ENCODE measurements around the gene SLC39A7.

DNA sequence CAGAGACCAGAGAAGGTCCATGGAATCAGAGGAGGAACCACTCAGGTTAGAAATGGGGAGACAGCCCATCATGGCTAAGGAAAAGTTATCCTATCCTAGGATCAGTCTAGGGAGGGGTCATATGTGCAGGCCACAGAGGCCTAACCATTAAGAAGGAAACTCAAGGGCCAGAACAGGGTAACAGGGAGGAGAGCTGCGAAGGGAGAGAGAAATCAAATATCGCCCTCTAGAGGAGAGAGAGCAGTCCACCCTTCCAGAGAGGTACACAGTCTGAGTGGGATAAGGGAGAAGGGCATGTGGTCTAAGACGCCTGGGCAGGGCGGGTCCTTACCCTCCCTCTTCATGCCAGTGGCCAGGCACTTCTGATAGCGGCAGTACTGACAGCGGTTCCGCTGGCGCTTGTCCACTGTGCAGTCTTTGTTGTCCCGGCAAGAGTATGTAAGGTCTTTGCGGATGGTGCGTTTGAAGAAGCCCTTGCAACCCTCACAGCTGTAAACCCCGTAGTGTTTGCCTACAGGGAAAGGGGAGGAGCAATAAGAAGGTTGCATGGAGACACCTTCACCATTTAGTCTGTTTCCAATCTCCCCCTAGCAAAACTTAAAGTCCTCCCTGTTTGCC, 3.1 kb upstream of the SLC39A7 start:
- no peak for TF ChIP-seq POLR2A (IDR thresholded peaks at IDR 0.05)
- TF ChIP-seq, protein P1, sequence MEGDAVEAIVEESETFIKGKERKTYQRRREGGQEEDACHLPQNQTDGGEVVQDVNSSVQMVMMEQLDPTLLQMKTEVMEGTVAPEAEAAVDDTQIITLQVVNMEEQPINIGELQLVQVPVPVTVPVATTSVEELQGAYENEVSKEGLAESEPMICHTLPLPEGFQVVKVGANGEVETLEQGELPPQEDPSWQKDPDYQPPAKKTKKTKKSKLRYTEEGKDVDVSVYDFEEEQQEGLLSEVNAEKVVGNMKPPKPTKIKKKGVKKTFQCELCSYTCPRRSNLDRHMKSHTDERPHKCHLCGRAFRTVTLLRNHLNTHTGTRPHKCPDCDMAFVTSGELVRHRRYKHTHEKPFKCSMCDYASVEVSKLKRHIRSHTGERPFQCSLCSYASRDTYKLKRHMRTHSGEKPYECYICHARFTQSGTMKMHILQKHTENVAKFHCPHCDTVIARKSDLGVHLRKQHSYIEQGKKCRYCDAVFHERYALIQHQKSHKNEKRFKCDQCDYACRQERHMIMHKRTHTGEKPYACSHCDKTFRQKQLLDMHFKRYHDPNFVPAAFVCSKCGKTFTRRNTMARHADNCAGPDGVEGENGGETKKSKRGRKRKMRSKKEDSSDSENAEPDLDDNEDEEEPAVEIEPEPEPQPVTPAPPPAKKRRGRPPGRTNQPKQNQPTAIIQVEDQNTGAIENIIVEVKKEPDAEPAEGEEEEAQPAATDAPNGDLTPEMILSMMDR (IDR thresholded peaks at IDR 0.05) = peak in 3 of 4 experiments; percentile 54 to 73 (median 56)
- no peak for TF ChIP-seq EP300 (IDR thresholded peaks at IDR 0.05)
- TF ChIP-seq POLR2AphosphoS5 (IDR thresholded peaks at IDR 0.05) = no peak

All from gastroesophageal sphincter (tissue), 3 donors.